SK-N-SH (cell line): ENCODE results near the gene FADS2. TPM values are rescaled to one million over a fixed set of nuclear protein-coding genes. Genes with fewer than 3 reads are reported as not detected.

ENCODE experiments used
- CTCF ChIA-PET: fragments of 300-600, 350-600 bp; formaldehyde crosslinking; extraction: SDS; loops from one replicate; lab custom pipeline; 2021; lab: Yijun Ruan, JAX
- POLR2A ChIA-PET: fragments of 350-600 bp; sonication (Branson Sonifier 250); formaldehyde crosslinking; extraction: SDS; loops from one replicate; lab custom pipeline; 2020; ENCODE audit warnings: antibody characterized with exemption, inconsistent platforms; lab: Yijun Ruan, JAX
- DNase-seq: peaks from one replicate; pipeline ENCODE4 v3.0.0; 2012
- H2AFZ ChIP-seq: fragments of 200-600 bp; sonication (generic); 2 replicates; pipeline ENCODE4 v1.8.1; 2016; ENCODE audit warnings: antibody characterized with exemption, mild to moderate bottlenecking, low read depth
- H3F3A ChIP-seq: fragments of 200-600 bp; sonication (generic); replicated peaks from 2 replicates; pipeline ENCODE3; 2016; ENCODE audit warnings: antibody characterized with exemption, mild to moderate bottlenecking; ENCODE audit not compliant: insufficient read depth
- H3K27ac ChIP-seq, 2 experiments: fragments of 200-500 bp in 1 of 2; fragments of 200-600 bp in 1 of 2; sonication (Bioruptor generic) in 1 of 2; sonication (generic), shearing (Covaris generic) in 1 of 2; 2 replicates each; pipeline versions ENCODE4 v1.5.1 to v1.6.1; 2014 to 2016; ENCODE audit warnings: low read depth in 2 of 2, inconsistent platforms in 1 of 2, low read length in 1 of 2, mild to moderate bottlenecking in 1 of 2, mixed read lengths in 1 of 2
- H3K27me3 ChIP-seq: fragments of 200-600 bp; sonication (generic), shearing (Covaris generic); 2 replicates; pipeline ENCODE4 v1.6.1; 2016; ENCODE audit warnings: mixed run types; ENCODE audit not compliant: insufficient read depth
- H3K36me3 ChIP-seq, 2 experiments: fragments of 200-500 bp in 1 of 2; fragments of 200-600 bp in 1 of 2; sonication (Bioruptor generic) in 1 of 2; sonication (generic) in 1 of 2; replicated peaks in 1 of 2; 2 replicates each; pipeline versions ENCODE3 to v1.5.1; 2014 to 2016; ENCODE audit warnings: low read length in 1 of 2, mild to moderate bottlenecking in 1 of 2; ENCODE audit not compliant: insufficient read depth in 2 of 2, control insufficient read depth in 1 of 2
- H3K4me1 ChIP-seq, 2 experiments: fragments of 200-500 bp in 1 of 2; fragments of 200-600 bp in 1 of 2; sonication (Bioruptor generic) in 1 of 2; sonication (generic), shearing (Covaris generic) in 1 of 2; 2 replicates each; pipeline versions ENCODE4 v1.5.1 to v1.6.1; 2014 to 2016; ENCODE audit warnings: low read depth in 1 of 2, low read length in 1 of 2, mixed run types in 1 of 2; ENCODE audit not compliant: insufficient read depth in 2 of 2, control insufficient read depth in 1 of 2
- H3K4me2 ChIP-seq: fragments of 200-600 bp; sonication (generic), shearing (Covaris generic); 2 replicates; pipeline ENCODE4 v1.6.1; 2017; ENCODE audit warnings: mixed run types
- H3K4me3 ChIP-seq, 2 experiments: fragments of 200-500 bp in 1 of 2; fragments of 200-600 bp in 1 of 2; sonication (Bioruptor generic) in 1 of 2; sonication (generic), shearing (Covaris generic) in 1 of 2; 2 replicates each; pipeline versions ENCODE4 v1.5.1 to v1.8.1; 2014 to 2016; ENCODE audit warnings: low read depth in 2 of 2, inconsistent platforms in 1 of 2, low read length in 1 of 2, mild to moderate bottlenecking in 1 of 2, mixed read lengths in 1 of 2, moderate library complexity in 1 of 2
- H3K79me2 ChIP-seq: fragments of 200-600 bp; sonication (generic); 2 replicates; pipeline ENCODE4 v1.8.1; 2017; ENCODE audit warnings: mild to moderate bottlenecking; ENCODE audit not compliant: insufficient read depth
- H3K9ac ChIP-seq: fragments of 200-600 bp; sonication (generic); 2 replicates; pipeline ENCODE4 v1.6.1; 2017; ENCODE audit warnings: mixed run types
- H3K9me2 ChIP-seq: fragments of 200-600 bp; sonication (generic); 2 replicates; pipeline ENCODE4 v1.6.1; 2017; ENCODE audit warnings: mixed run types
- H3K9me3 ChIP-seq: fragments of 200-600 bp; sonication (generic); 2 replicates; pipeline ENCODE4 v1.6.1; 2017; ENCODE audit warnings: mixed run types, mild to moderate bottlenecking, moderate library complexity
- H4K20me1 ChIP-seq: fragments of 200-600 bp; sonication (generic); 2 replicates; pipeline ENCODE4 v1.6.1; 2017; ENCODE audit warnings: mild to moderate bottlenecking, mixed run types; ENCODE audit not compliant: insufficient read depth
- ELF1 ChIP-seq: IDR thresholded peaks from 2 replicates; pipeline ENCODE4 v1.4.0; 2012
- FOSL2 ChIP-seq: IDR thresholded peaks from 2 replicates; pipeline ENCODE4 v1.4.0; 2012; ENCODE audit warnings: low read depth, mild to moderate bottlenecking, moderate library complexity, borderline replicate concordance
- FOXJ3 ChIP-seq: sonication (generic); formaldehyde crosslinking; IDR thresholded peaks from 2 replicates; pipeline ENCODE4 v1.5.1; 2020; ENCODE audit warnings: mild to moderate bottlenecking, missing genetic modification reagents
- FOXM1 ChIP-seq: IDR thresholded peaks from 2 replicates; pipeline ENCODE4 v1.4.0; 2012; ENCODE audit warnings: low read depth, mild to moderate bottlenecking
- GATA2 ChIP-seq: sonication (generic); formaldehyde crosslinking; IDR thresholded peaks from 2 replicates; pipeline ENCODE4 v1.5.0; 2020; ENCODE audit warnings: mild to moderate bottlenecking, missing genetic modification reagents
- MXI1 ChIP-seq: IDR thresholded peaks from 2 replicates; pipeline ENCODE4 v1.6.1; 2012; ENCODE audit warnings: mild to moderate bottlenecking, low read depth, low read length, improper control_type of control experiment
- POLR2AphosphoS5 ChIP-seq: IDR thresholded peaks from 2 replicates; pipeline ENCODE4 v1.6.1; 2012; ENCODE audit warnings: low read depth, low read length
- RCOR1 ChIP-seq: fragments of 150-350 bp; IDR thresholded peaks from 2 replicates; pipeline ENCODE4 v1.6.1; 2017; ENCODE audit warnings: antibody characterized with exemption, low read length
- RXRA ChIP-seq: IDR thresholded peaks from 2 replicates; pipeline ENCODE4 v1.4.0; 2012; ENCODE audit warnings: low read depth, mild to moderate bottlenecking, borderline replicate concordance
- SIN3A ChIP-seq: IDR thresholded peaks from 2 replicates; pipeline ENCODE4 v1.6.1; 2012; ENCODE audit warnings: low read depth, mild to moderate bottlenecking, low read length, moderate library complexity, borderline replicate concordance
- SMC3 ChIP-seq: IDR thresholded peaks from 2 replicates; pipeline ENCODE4 v1.6.1; 2012; ENCODE audit warnings: low read depth, low read length, improper control_type of control experiment
- TAF1 ChIP-seq: IDR thresholded peaks from 2 replicates; pipeline ENCODE4 v1.6.1; 2012; ENCODE audit warnings: low read depth, mild to moderate bottlenecking, low read length, moderate library complexity, borderline replicate concordance
- YY1 ChIP-seq: IDR thresholded peaks from 2 replicates; pipeline ENCODE4 v1.4.0; 2012; ENCODE audit warnings: low read depth, mild to moderate bottlenecking
- WGBS: methylation state at CpG from one replicate; pipeline ENCODE4 v1.1.6; 2017; ENCODE audit warnings: low lambda C conversion rate; 5-methylcytosine and 5-hydroxymethylcytosine counted together
- polyA plus RNA-seq, 3 experiments: library from polyadenylated mRNA; depleted of rRNA; stranded (reverse); fragments of >200 nt; gene quantifications; 2 replicates each; pipeline ENCODE4 v1.2.3, GENCODE V29; 2012
- TF ChIP-seq, protein P1 (sequence below): IDR thresholded peaks from 2 replicates; pipeline ENCODE4; 2012
- TF ChIP-seq, protein P2 (sequence below): fragments of 150-350 bp; IDR thresholded peaks from 2 replicates; pipeline ENCODE4 v1.6.1; 2016; ENCODE audit warnings: mild to moderate bottlenecking, low read depth, low read length

Gene FADS2
- polyA plus RNA-seq, 1 of the 3 experiments (the other 2 are of a cell fraction) = 67.8 TPM

DNA sequence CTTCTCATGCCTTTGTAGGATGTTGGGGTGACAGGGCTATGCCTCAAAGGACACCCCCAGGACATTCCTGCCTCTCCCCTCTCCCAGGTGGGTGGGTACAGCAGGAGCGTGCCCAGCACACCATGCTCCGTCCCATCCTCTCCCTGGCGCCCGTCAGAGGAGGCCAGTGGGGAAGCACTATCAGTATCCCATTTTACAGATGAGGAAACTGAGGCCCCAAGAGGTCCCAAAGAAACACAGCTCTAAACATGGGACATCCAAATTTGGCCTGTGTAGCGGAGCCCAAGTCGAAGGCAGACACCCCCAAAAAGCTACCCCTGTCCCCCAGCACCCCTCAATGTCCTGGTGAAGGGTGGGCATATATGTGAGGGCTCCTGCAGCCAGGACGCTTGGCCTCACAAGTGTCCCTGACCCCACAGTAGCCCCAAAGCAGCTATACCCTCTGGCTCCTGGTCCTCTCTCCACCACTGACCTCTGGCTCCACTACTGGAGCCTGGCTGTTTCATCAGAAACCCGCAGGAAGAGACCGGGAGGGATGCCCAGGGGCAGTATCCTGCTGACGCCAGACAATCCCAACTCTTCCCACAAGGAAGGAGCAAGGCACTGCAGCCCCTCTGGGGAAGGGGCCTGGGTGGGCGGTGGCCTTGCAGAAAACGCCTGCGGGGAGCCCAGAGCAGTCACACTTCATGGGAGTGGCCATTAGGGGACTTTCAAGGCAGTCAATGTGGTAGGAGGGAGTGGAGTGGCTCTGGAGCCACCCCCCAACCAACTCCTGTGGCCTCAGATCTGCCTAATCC, 57.9 kb downstream of the FADS2 start (continued):
- no peak for TF ChIP-seq TAF1
- TF ChIP-seq YY1 = no peak
- no peak for TF ChIP-seq MXI1
- no peak for TF ChIP-seq POLR2AphosphoS5
- TF ChIP-seq, protein P1, sequence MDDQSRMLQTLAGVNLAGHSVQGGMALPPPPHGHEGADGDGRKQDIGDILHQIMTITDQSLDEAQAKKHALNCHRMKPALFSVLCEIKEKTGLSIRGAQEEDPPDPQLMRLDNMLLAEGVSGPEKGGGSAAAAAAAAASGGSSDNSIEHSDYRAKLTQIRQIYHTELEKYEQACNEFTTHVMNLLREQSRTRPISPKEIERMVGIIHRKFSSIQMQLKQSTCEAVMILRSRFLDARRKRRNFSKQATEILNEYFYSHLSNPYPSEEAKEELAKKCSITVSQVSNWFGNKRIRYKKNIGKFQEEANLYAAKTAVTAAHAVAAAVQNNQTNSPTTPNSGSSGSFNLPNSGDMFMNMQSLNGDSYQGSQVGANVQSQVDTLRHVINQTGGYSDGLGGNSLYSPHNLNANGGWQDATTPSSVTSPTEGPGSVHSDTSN = no peak

DNA sequence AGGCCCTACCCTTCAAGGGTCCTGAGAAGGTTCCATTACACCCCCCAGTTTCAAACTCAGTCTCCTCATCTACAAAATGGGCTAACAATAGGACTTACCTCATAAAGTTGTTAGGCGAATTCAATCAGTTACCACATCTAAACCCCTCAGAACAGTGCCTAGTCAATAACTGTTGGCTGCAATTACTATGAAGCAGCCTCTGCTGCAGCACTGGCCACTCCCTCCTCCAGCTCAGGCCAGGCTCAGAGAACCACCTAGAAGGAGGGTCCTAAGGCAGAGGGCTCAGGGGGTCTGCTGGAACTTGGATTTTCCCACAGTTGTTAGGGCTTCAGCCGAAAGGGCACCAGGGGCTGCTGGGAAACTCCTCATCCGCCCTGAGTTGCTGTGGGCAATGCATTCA, 58.5 kb downstream of the FADS2 start:
- ChIA-PET CTCF (interaction anchor here (0.9 to 6.9 kb wide), 4 partner anchors 11 to 221 kb away, joined by 3 to 64 read pairs (median 8); no protein-coding TSS in a partner anchor), POLR2A (no interaction called here)
- H2AFZ ChIP-seq = no peak overlapping the region
- no peak overlapping the region for H3K4me2 ChIP-seq
- H3K27ac ChIP-seq = no peak overlapping the region
- H3F3A ChIP-seq = peaks cover 12% of the 10 kb centered on the region
- no peak for DNase-seq
- peaks cover 8 to 14% of the 10 kb centered on the region in 2 experiments; a peak in 3 of 4 replicates for H3K4me1 ChIP-seq
- TF ChIP-seq FOXJ3 (CRISPR knock-in tag) (no peak), GATA2 (no peak), FOSL2 (no peak), TAF1 (no peak), SIN3A (no peak), FOXM1 (no peak), RXRA (no peak), RCOR1 (no peak), ELF1 (no peak), SMC3 (no peak)
- TF ChIP-seq, protein P1 = no peak
- TF ChIP-seq, protein P2, sequence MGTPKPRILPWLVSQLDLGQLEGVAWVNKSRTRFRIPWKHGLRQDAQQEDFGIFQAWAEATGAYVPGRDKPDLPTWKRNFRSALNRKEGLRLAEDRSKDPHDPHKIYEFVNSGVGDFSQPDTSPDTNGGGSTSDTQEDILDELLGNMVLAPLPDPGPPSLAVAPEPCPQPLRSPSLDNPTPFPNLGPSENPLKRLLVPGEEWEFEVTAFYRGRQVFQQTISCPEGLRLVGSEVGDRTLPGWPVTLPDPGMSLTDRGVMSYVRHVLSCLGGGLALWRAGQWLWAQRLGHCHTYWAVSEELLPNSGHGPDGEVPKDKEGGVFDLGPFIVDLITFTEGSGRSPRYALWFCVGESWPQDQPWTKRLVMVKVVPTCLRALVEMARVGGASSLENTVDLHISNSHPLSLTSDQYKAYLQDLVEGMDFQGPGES = no peak
- H3K9me3 ChIP-seq = no peaks in the 10 kb centered on the region
- 100% methylated on average over 1 of the region's 3 CpGs for WGBS
- peaks cover 47% of the 10 kb centered on the region for H3K79me2 ChIP-seq
- H3K4me3 ChIP-seq = no peak overlapping the region; a peak in 1 of 4 replicates
- H3K9me2 ChIP-seq = no peaks in the 10 kb centered on the region
- peaks cover 4% of the 10 kb centered on the region; the same call in 1 of the 2 replicates for H4K20me1 ChIP-seq
- no peak overlapping the region for H3K9ac ChIP-seq
- H3K27me3 ChIP-seq = no peaks in the 10 kb centered on the region
- no peaks in the 10 kb centered on the region for H3K36me3 ChIP-seq
